ENCODE data around the gene SLC16A10.
"Not testable (repeated sequence)": the region's sequence is repeated elsewhere in the genome, so short reads cannot be mapped to it uniquely, and the experiment has no call there.

The SLC16A10 gene

DNA sequence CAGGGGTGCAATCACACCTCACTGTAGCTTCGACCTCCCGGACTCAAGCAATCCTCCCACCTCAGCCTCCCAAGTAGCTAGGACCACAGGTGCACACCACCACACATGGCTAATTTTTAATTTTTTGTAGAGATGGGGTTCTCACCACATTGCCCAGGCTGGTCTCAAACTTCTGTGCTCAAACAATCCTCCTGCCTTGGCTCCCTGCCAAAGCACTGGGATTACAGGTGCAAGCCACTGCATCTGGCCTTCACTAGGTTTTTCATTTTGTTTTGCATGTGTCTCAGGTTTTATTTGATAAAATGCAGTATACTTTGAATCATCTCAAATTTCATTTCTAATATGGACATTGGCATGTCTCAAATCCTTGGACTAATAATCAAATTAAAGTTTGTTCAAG is 98.7 kb downstream of the SLC16A10 start:
- Histone ChIP-seq H3K27me3 (replicated peaks; ENCODE audit: control insufficient read depth, insufficient read depth, low read length) (no peaks in the 10 kb centered on the region), H3K36me3 (ENCODE audit: control insufficient read depth, insufficient read depth, low read length) (no peaks in the 10 kb centered on the region), H3K4me3 (replicated peaks; ENCODE audit: low read depth, low read length) (no peak overlapping the region)
- no peak for TF ChIP-seq CTCF (IDR thresholded peaks at IDR 0.05; ENCODE audit: insufficient read depth, low read length, poor library complexity, severe bottlenecking)
- no peak for DNase-seq (ENCODE audit: extremely low read depth, insufficient read length)

DNA sequence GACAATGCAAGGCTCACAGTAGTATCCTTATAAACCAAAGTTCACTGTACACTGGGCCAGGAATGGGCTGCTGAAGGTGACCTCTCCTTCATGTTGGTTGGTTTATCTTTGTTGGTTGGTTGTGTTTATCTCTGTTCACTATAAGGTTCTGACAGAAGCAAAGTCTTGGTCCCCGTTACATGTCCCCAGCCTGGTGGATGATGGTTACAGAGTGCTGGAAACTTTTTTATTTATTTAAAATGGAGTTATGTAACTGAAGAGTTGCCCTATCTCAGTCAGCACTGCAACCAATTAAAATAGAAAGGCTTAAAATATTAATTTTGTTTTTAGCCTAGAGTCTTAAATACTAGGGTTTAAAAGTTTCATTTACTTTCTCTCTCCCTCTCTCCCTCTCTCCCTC is 100.6 kb downstream of the SLC16A10 start:
- DNase-seq (ENCODE audit: extremely low read depth, insufficient read length) = no peak
- Histone ChIP-seq H3K27me3 (replicated peaks; ENCODE audit: control insufficient read depth, insufficient read depth, low read length) (no peaks in the 10 kb centered on the region), H3K36me3 (ENCODE audit: control insufficient read depth, insufficient read depth, low read length) (no peaks in the 10 kb centered on the region), H3K4me3 (replicated peaks; ENCODE audit: low read depth, low read length) (no peak overlapping the region)
- TF ChIP-seq CTCF (IDR thresholded peaks at IDR 0.05; ENCODE audit: insufficient read depth, low read length, poor library complexity, severe bottlenecking) = no peak

GRCh38 chr6:111189666-111190210 is 102.4 kb downstream of the SLC16A10 start:
- not testable (repeated sequence) for H3K4me3 ChIP-seq (replicated peaks; ENCODE audit: low read depth, low read length); DNase-seq (ENCODE audit: extremely low read depth, insufficient read length); H3K36me3 ChIP-seq (ENCODE audit: control insufficient read depth, insufficient read depth, low read length); H3K27me3 ChIP-seq (replicated peaks; ENCODE audit: control insufficient read depth, insufficient read depth, low read length)

DNA sequence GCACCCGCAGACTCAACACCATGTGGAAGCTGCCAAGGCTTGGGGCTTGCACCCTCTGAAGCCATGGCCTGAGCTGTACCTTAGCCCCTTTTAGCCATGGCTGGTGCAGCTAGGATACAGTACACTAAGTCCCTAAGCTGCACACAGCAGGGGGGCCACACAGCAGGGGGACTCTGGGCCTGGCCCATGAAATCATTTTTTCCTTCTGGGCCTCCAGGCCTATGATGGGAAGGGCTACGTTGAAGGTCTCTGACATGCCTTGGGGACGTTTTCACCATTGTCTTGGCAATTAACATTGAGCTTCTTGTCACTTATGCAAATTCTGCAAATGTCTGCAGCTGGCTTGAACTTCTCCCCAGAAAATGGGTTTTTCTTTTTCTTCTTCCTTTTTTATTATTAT is 103.3 kb downstream of the SLC16A10 start:
- no peak overlapping the region for H3K4me3 ChIP-seq (replicated peaks; ENCODE audit: low read depth, low read length)
- no peak for TF ChIP-seq CTCF (IDR thresholded peaks at IDR 0.05; ENCODE audit: insufficient read depth, low read length, poor library complexity, severe bottlenecking)

GRCh38 chr6:111191136-111191535 is 103.8 kb downstream of the SLC16A10 start:
- not testable (repeated sequence) for DNase-seq (ENCODE audit: extremely low read depth, insufficient read length); H3K27me3 ChIP-seq (replicated peaks; ENCODE audit: control insufficient read depth, insufficient read depth, low read length); H3K4me3 ChIP-seq (replicated peaks; ENCODE audit: low read depth, low read length); H3K36me3 ChIP-seq (ENCODE audit: control insufficient read depth, insufficient read depth, low read length)

More for the DNA sequence above, 103.3 kb downstream of the SLC16A10 start:
- no peak for DNase-seq (ENCODE audit: extremely low read depth, insufficient read length)
- Histone ChIP-seq H3K36me3 (ENCODE audit: control insufficient read depth, insufficient read depth, low read length) (no peaks in the 10 kb centered on the region), H3K27me3 (replicated peaks; ENCODE audit: control insufficient read depth, insufficient read depth, low read length) (no peaks in the 10 kb centered on the region)

DNA sequence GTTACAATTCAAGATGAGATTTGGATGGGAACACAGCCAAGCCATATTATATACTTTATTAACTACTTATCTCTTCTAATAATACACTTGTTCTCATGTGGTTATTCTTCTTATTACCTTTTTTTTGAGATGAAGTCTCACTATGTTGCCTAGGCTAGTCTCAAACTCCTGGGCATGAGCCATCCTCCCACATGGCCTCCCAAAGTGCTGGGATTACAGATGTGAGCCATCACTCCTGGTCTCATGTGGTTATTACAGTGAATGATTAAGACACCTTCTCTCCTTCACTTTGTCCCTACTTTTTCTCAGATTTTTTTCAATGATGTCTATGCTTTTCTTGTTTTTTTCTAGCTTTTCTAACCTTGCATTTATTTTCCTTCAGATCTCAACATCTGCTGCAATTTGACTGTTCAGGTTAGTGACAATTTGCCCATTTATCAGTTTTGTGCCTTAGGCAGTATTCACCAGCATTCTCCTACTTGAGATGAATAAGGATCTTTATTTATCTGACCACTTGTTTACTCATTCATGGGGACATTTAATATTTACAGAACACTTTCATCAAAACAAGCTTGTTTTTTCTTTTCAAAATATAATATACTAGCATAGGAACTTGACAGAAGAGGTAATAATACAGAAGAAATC is 105.7 kb downstream of the SLC16A10 start:
- Histone ChIP-seq H3K4me3 (replicated peaks; ENCODE audit: low read depth, low read length) (no peak overlapping the region), H3K36me3 (ENCODE audit: control insufficient read depth, insufficient read depth, low read length) (no peaks in the 10 kb centered on the region), H3K27me3 (replicated peaks; ENCODE audit: control insufficient read depth, insufficient read depth, low read length) (no peaks in the 10 kb centered on the region)
- DNase-seq (ENCODE audit: extremely low read depth, insufficient read length) = no peak
- no peak for TF ChIP-seq CTCF (IDR thresholded peaks at IDR 0.05; ENCODE audit: insufficient read depth, low read length, poor library complexity, severe bottlenecking)

DNA sequence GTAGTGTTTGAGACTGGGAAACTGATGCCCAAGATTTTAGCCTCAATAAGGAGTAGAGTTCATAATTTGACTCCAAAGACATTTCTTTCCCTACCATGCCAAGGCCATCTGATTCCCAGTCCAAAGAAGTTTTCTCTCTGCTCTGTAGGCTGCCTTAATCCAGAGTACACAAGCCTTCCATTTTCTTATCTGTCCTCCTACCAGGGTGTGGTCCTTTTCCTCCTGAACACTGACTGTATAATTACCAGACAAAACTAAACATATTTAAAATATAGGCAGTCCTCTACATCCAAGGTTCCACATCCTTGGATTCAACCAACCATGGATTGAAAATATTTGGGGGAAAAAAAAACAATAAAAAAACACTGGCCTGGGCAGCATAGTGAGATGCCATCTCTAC is 108.4 kb downstream of the SLC16A10 start:
- no peaks in the 10 kb centered on the region for H3K27me3 ChIP-seq (replicated peaks; ENCODE audit: control insufficient read depth, insufficient read depth, low read length)
- TF ChIP-seq CTCF (IDR thresholded peaks at IDR 0.05; ENCODE audit: insufficient read depth, low read length, poor library complexity, severe bottlenecking) = no peak
- no peak overlapping the region for H3K4me3 ChIP-seq (replicated peaks; ENCODE audit: low read depth, low read length)
- no peak for DNase-seq (ENCODE audit: extremely low read depth, insufficient read length)
- no peaks in the 10 kb centered on the region for H3K36me3 ChIP-seq (ENCODE audit: control insufficient read depth, insufficient read depth, low read length)

Data from GM06990 (cell line).